K562 (cell line): ENCODE measurements around the gene MIS18A. TPM values are rescaled to one million over a fixed set of nuclear protein-coding genes. Genes with fewer than 3 reads are reported as not detected.

Experiments
- BRF1 ChIP-seq: IDR thresholded peaks from 3 replicates; pipeline ENCODE4 v1.6.1; 2011; ENCODE audit warnings: borderline replicate concordance, mild to moderate bottlenecking; ENCODE audit not compliant: insufficient read length; ENCODE audit errors: extremely low read depth
- CBX8 ChIP-seq: fragments of 200-600 bp; sonication (generic); IDR thresholded peaks from 2 replicates; pipeline ENCODE4 v1.6.1; 2012; ENCODE audit warnings: borderline replicate concordance, mixed run types, low read depth, mild to moderate bottlenecking, moderate library complexity, mixed read lengths, low read length, control low read depth, inconsistent platforms; ENCODE audit not compliant: poor library complexity, severe bottlenecking; ENCODE audit errors: extremely low read depth
- CHD2 ChIP-seq: IDR thresholded peaks from 2 replicates; pipeline ENCODE4 v1.6.1; 2011; ENCODE audit warnings: low read depth, low read length
- CHD4 ChIP-seq: fragments of 200-600 bp; sonication (generic); IDR thresholded peaks from 3 replicates; pipeline ENCODE4 v1.6.1; 2012; ENCODE audit warnings: low read depth, mild to moderate bottlenecking, mixed read lengths, low read length, inconsistent platforms; ENCODE audit not compliant: insufficient read depth, insufficient replicate concordance, poor library complexity, severe bottlenecking
- DIDO1 ChIP-seq: fragments of 450-650 bp; IDR thresholded peaks from 2 replicates; pipeline ENCODE4 v1.6.1; 2016; ENCODE audit warnings: low read depth, missing biosample characterization, missing genetic modification characterization
- KAT8 ChIP-seq: fragments of 450-650 bp; IDR thresholded peaks from 2 replicates; pipeline ENCODE4 v1.6.1; 2016; ENCODE audit warnings: low read depth, mild to moderate bottlenecking
- MECOM ChIP-seq: fragments of 250-450 bp; sonication (Bioruptor Pico); IDR thresholded peaks from 2 replicates; pipeline ENCODE4 v1.8.0; 2022; ENCODE audit warnings: inconsistent platforms
- NCOA4 ChIP-seq: fragments of 450-650 bp; IDR thresholded peaks from 2 replicates; pipeline ENCODE4 v1.6.1; 2018; ENCODE audit warnings: mild to moderate bottlenecking; ENCODE audit not compliant: partially characterized antibody
- POLR2AphosphoS2 ChIP-seq: IDR thresholded peaks from 2 replicates; pipeline ENCODE4 v1.6.1; 2012; ENCODE audit warnings: low read length, improper control_type of control experiment
- POU5F1 ChIP-seq: fragments of 150-350 bp; IDR thresholded peaks from 2 replicates; pipeline ENCODE4 v1.6.1; 2014; ENCODE audit warnings: borderline replicate concordance, low read length, low read depth, mild to moderate bottlenecking; ENCODE audit not compliant: partially characterized antibody
- RREB1 ChIP-seq: fragments of 250-450 bp; sonication (Bioruptor Pico); IDR thresholded peaks from 2 replicates; pipeline ENCODE4 v1.4.0; 2020
- ZBTB33 ChIP-seq: sonication (generic); formaldehyde crosslinking; IDR thresholded peaks from 2 replicates; pipeline ENCODE4 v1.8.1; 2023; ENCODE audit warnings: mild to moderate bottlenecking, missing genetic modification reagents
- ZNF146 ChIP-seq: IDR thresholded peaks from one replicate; pipeline ENCODE4 v1.6.1; 2018; ENCODE audit warnings: missing compliant biosample characterization; ENCODE audit not compliant: unreplicated experiment
- ZNF282 ChIP-seq: sonication (generic); formaldehyde crosslinking; IDR thresholded peaks from 2 replicates; pipeline ENCODE4 v1.8.1; 2023; ENCODE audit warnings: missing genetic modification reagents
- ZNF561 ChIP-seq: fragments of 450-650 bp; formaldehyde crosslinking; conservative IDR thresholded peaks from 2 replicates; pipeline ENCODE4 v1.4.0; 2020; ENCODE audit warnings: mild to moderate bottlenecking, moderate library complexity
- ZNF586 ChIP-seq: fragments of 450-650 bp; formaldehyde crosslinking; conservative IDR thresholded peaks from 2 replicates; pipeline ENCODE4 v1.4.0; 2020; ENCODE audit warnings: mild to moderate bottlenecking, moderate library complexity
- ZNF76 ChIP-seq: fragments of 250-450 bp; sonication (Bioruptor Pico); IDR thresholded peaks from 2 replicates; pipeline ENCODE4 v1.4.0; 2020; ENCODE audit warnings: mild to moderate bottlenecking, moderate library complexity, borderline replicate concordance
- polyA plus RNA-seq, 8 experiments: library from polyadenylated mRNA; depleted of rRNA in 4 of 8; stranded (reverse) in 5 of 8; unstranded in 3 of 8; fragments of >200 nt; fragmentation: Nextera tagmentation in 2 of 8; fragmentation: Illumina TruSeq in 1 of 8; extraction: Ambion mirVana in 2 of 8; extraction: Trizol in 1 of 8; gene quantifications; 2 replicates each; pipeline versions ENCODE4 v1.2.1 to v1.2.3, GENCODE V29; 2011 to 2014; ENCODE audit warnings: inconsistent platforms in 1 of 8, missing spikeins in 1 of 8
- total RNA-seq, 7 experiments: library from RNA; depleted of rRNA in 6 of 7; stranded (reverse); fragments of >200 nt in 6 of 7; fragmentation: Illumina TruSeq in 2 of 7; extraction: Trizol in 2 of 7; gene quantifications; 2 replicates each; pipeline versions ENCODE4 v1.2.1 to v1.2.3, GENCODE V29; 2011 to 2021; ENCODE audit warnings: low replicate concordance in 1 of 7
- TF ChIP-seq, protein P1 (sequence below): IDR thresholded peaks from 2 replicates; pipeline ENCODE4 v1.6.1; 2014; ENCODE audit warnings: antibody characterized with exemption

MIS18A gene
- total and polyA plus RNA-seq, 9 of the 15 experiments (the other 6 are each of a cell fraction or from before 2014, with no cell fraction given), result 17.7 to 75.3 (median 60.3) TPM

GRCh38 chr21:32278518-32279376, at the start of gene MIS18A (continued):
- no peak for TF ChIP-seq RREB1 (CRISPR knock-in tag)
- TF ChIP-seq ZNF282 (CRISPR knock-in tag), result no peak
- no peak for TF ChIP-seq ZNF146
- TF ChIP-seq POLR2AphosphoS2, result peak; percentile 92; the same call in 1 of the 2 replicates
- TF ChIP-seq ZBTB33 (CRISPR knock-in tag), result no peak
- no peak for TF ChIP-seq ZNF76 (CRISPR knock-in tag)
- no peak for TF ChIP-seq CHD4
- TF ChIP-seq ZNF561 (CRISPR knock-in tag), result no peak
- no peak for TF ChIP-seq NCOA4
- TF ChIP-seq MECOM (CRISPR knock-in tag), result no peak
- TF ChIP-seq CHD2, result no peak
- TF ChIP-seq KAT8, result no peak
- no peak for TF ChIP-seq BRF1
- no peak for TF ChIP-seq CBX8
- peak; percentile 99 for TF ChIP-seq POU5F1
- TF ChIP-seq DIDO1 (tag), result peak; percentile 90
- TF ChIP-seq, protein P1, sequence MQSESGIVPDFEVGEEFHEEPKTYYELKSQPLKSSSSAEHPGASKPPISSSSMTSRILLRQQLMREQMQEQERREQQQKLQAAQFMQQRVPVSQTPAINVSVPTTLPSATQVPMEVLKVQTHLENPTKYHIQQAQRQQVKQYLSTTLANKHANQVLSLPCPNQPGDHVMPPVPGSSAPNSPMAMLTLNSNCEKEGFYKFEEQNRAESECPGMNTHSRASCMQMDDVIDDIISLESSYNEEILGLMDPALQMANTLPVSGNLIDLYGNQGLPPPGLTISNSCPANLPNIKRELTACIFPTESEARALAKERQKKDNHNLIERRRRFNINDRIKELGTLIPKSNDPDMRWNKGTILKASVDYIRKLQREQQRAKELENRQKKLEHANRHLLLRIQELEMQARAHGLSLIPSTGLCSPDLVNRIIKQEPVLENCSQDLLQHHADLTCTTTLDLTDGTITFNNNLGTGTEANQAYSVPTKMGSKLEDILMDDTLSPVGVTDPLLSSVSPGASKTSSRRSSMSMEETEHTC, result no peak
- TF ChIP-seq ZNF586, result no peak
